ENCODE measurements around the gene SLC26A3.
A peak's percentile ranks its signal among the peaks of the same experiment; 100 is the strongest.

SLC26A3 gene

GRCh38 chr7:107833684-107834106 lies 30.7 kb upstream of the SLC26A3 start:
- Mint-ChIP-seq H3K9me3 (peaks cover 3% of the 10 kb centered on the region), H3K36me3 (ENCODE audit: low read depth) (no peaks in the 10 kb centered on the region), H3K4me3 (no peak overlapping the region), H3K27me3 (ENCODE audit: low read depth) (peaks cover 3% of the 10 kb centered on the region), H3K4me1 (ENCODE audit: low read depth) (no peaks in the 10 kb centered on the region), H3K27ac (no peak overlapping the region)

- Mint-ChIP-seq H3K27ac (no peak overlapping the region), H3K4me1 (ENCODE audit: low read depth) (no peaks in the 10 kb centered on the region), H3K36me3 (ENCODE audit: low read depth) (no peaks in the 10 kb centered on the region), H3K9me3 (peaks cover 3% of the 10 kb centered on the region), H3K4me3 (no peak overlapping the region), H3K27me3 (ENCODE audit: low read depth) (peaks cover 3% of the 10 kb centered on the region)
Measured at GRCh38 chr7:107830420-107830819, 27.4 kb upstream of the SLC26A3 start.

- no peak overlapping the region for H3K27ac Mint-ChIP-seq
- H3K9me3 Mint-ChIP-seq, result peaks cover 3% of the 10 kb centered on the region
- H3K4me3 Mint-ChIP-seq, result no peak overlapping the region
Measured at GRCh38 chr7:107828540-107828939, 25.5 kb upstream of the SLC26A3 start.

GRCh38 chr7:107827501-107827900 lies 24.5 kb upstream of the SLC26A3 start:
- Mint-ChIP-seq H3K4me3 (no peak overlapping the region), H3K36me3 (ENCODE audit: low read depth) (no peaks in the 10 kb centered on the region), H3K9me3 (peaks cover 3% of the 10 kb centered on the region), H3K27ac (no peak overlapping the region), H3K27me3 (ENCODE audit: low read depth) (peaks cover 3% of the 10 kb centered on the region), H3K4me1 (ENCODE audit: low read depth) (no peaks in the 10 kb centered on the region)

More at GRCh38 chr7:107828540-107828939, 25.5 kb upstream of the SLC26A3 start:
- Mint-ChIP-seq H3K27me3 (ENCODE audit: low read depth) (peaks cover 3% of the 10 kb centered on the region), H3K4me1 (ENCODE audit: low read depth) (no peaks in the 10 kb centered on the region), H3K36me3 (ENCODE audit: low read depth) (no peaks in the 10 kb centered on the region)

GRCh38 chr7:107826451-107826850 lies 23.4 kb upstream of the SLC26A3 start:
- no peaks in the 10 kb centered on the region for H3K36me3 Mint-ChIP-seq (ENCODE audit: low read depth)
- H3K4me3 Mint-ChIP-seq, result no peak overlapping the region
- peaks cover 3% of the 10 kb centered on the region for H3K27me3 Mint-ChIP-seq (ENCODE audit: low read depth)
- no peaks in the 10 kb centered on the region for H3K9me3 Mint-ChIP-seq
- H3K4me1 Mint-ChIP-seq (ENCODE audit: low read depth), result no peaks in the 10 kb centered on the region
- no peak overlapping the region for H3K27ac Mint-ChIP-seq

GRCh38 chr7:107824858-107825257 lies 21.8 kb upstream of the SLC26A3 start:
- H3K27ac Mint-ChIP-seq, result no peak overlapping the region
- no peaks in the 10 kb centered on the region for H3K27me3 Mint-ChIP-seq (ENCODE audit: low read depth)
- H3K4me1 Mint-ChIP-seq (ENCODE audit: low read depth), result no peaks in the 10 kb centered on the region
- H3K4me3 Mint-ChIP-seq, result no peak overlapping the region
- H3K36me3 Mint-ChIP-seq (ENCODE audit: low read depth), result no peaks in the 10 kb centered on the region
- no peaks in the 10 kb centered on the region for H3K9me3 Mint-ChIP-seq

- peaks cover 3% of the 10 kb centered on the region for H3K27me3 Mint-ChIP-seq (ENCODE audit: low read depth)
- peaks cover 10% of the 10 kb centered on the region for H3K4me1 Mint-ChIP-seq (ENCODE audit: low read depth)
- no peak overlapping the region for H3K4me3 Mint-ChIP-seq
- H3K36me3 Mint-ChIP-seq (ENCODE audit: low read depth), result peaks cover 2% of the 10 kb centered on the region
- H3K9me3 Mint-ChIP-seq, result no peaks in the 10 kb centered on the region
- H3K27ac Mint-ChIP-seq, result no peak overlapping the region
Measured at GRCh38 chr7:107818622-107819021, 15.6 kb upstream of the SLC26A3 start.

- Mint-ChIP-seq H3K4me1 (ENCODE audit: low read depth) (peaks cover 10% of the 10 kb centered on the region), H3K27me3 (ENCODE audit: low read depth) (peaks cover 3% of the 10 kb centered on the region), H3K4me3 (peak overlapping the region; percentile 18), H3K9me3 (no peaks in the 10 kb centered on the region), H3K36me3 (ENCODE audit: low read depth) (peaks cover 2% of the 10 kb centered on the region), H3K27ac (no peak overlapping the region)
Measured at GRCh38 chr7:107816011-107816566, 13.1 kb upstream of the SLC26A3 start.

GRCh38 chr7:107815254-107815882 lies 12.3 kb upstream of the SLC26A3 start:
- Mint-ChIP-seq H3K27me3 (ENCODE audit: low read depth) (peaks cover 3% of the 10 kb centered on the region), H3K9me3 (no peaks in the 10 kb centered on the region), H3K4me3 (no peak overlapping the region), H3K4me1 (ENCODE audit: low read depth) (peaks cover 10% of the 10 kb centered on the region), H3K27ac (no peak overlapping the region), H3K36me3 (ENCODE audit: low read depth) (peaks cover 2% of the 10 kb centered on the region)

GRCh38 chr7:107813524-107813923 lies 10.5 kb upstream of the SLC26A3 start:
- H3K4me1 Mint-ChIP-seq (ENCODE audit: low read depth), result peaks cover 10% of the 10 kb centered on the region
- no peaks in the 10 kb centered on the region for H3K9me3 Mint-ChIP-seq
- peaks cover 3% of the 10 kb centered on the region for H3K27me3 Mint-ChIP-seq (ENCODE audit: low read depth)
- H3K36me3 Mint-ChIP-seq (ENCODE audit: low read depth), result peaks cover 2% of the 10 kb centered on the region
- H3K27ac Mint-ChIP-seq, result no peak overlapping the region
- H3K4me3 Mint-ChIP-seq, result no peak overlapping the region

GRCh38 chr7:107811934-107812333 lies 8.9 kb upstream of the SLC26A3 start:
- Mint-ChIP-seq H3K4me3 (no peak overlapping the region), H3K36me3 (ENCODE audit: low read depth) (peaks cover 2% of the 10 kb centered on the region), H3K4me1 (ENCODE audit: low read depth) (peaks cover 10% of the 10 kb centered on the region), H3K27ac (no peak overlapping the region), H3K9me3 (no peaks in the 10 kb centered on the region), H3K27me3 (ENCODE audit: low read depth) (no peaks in the 10 kb centered on the region)

GRCh38 chr7:107810626-107811025 lies 7.6 kb upstream of the SLC26A3 start:
- Mint-ChIP-seq H3K27me3 (ENCODE audit: low read depth) (no peaks in the 10 kb centered on the region), H3K4me1 (ENCODE audit: low read depth) (peaks cover 6% of the 10 kb centered on the region), H3K9me3 (no peaks in the 10 kb centered on the region), H3K27ac (no peak overlapping the region), H3K36me3 (ENCODE audit: low read depth) (no peaks in the 10 kb centered on the region), H3K4me3 (no peak overlapping the region)

- Mint-ChIP-seq H3K27me3 (ENCODE audit: low read depth) (no peaks in the 10 kb centered on the region), H3K36me3 (ENCODE audit: low read depth) (no peaks in the 10 kb centered on the region), H3K27ac (no peak overlapping the region), H3K4me1 (ENCODE audit: low read depth) (no peaks in the 10 kb centered on the region), H3K4me3 (no peak overlapping the region), H3K9me3 (no peaks in the 10 kb centered on the region)
Measured at GRCh38 chr7:107809179-107809578, 6.2 kb upstream of the SLC26A3 start.

GRCh38 chr7:107799647-107800264 lies 3.3 kb downstream of the SLC26A3 start:
- H3K36me3 Mint-ChIP-seq (ENCODE audit: low read depth), result no peaks in the 10 kb centered on the region
- H3K27me3 Mint-ChIP-seq (ENCODE audit: low read depth), result peaks cover 11% of the 10 kb centered on the region
- H3K9me3 Mint-ChIP-seq, result no peaks in the 10 kb centered on the region
- H3K4me3 Mint-ChIP-seq, result no peak overlapping the region
- no peaks in the 10 kb centered on the region for H3K4me1 Mint-ChIP-seq (ENCODE audit: low read depth)
- no peak overlapping the region for H3K27ac Mint-ChIP-seq

GRCh38 chr7:107792364-107792763 lies 10.7 kb downstream of the SLC26A3 start:
- peaks cover 20% of the 10 kb centered on the region for H3K27me3 Mint-ChIP-seq (ENCODE audit: low read depth)
- no peak overlapping the region for H3K27ac Mint-ChIP-seq
- H3K4me1 Mint-ChIP-seq (ENCODE audit: low read depth), result no peaks in the 10 kb centered on the region
- no peak overlapping the region for H3K4me3 Mint-ChIP-seq
- H3K9me3 Mint-ChIP-seq, result no peaks in the 10 kb centered on the region
- H3K36me3 Mint-ChIP-seq (ENCODE audit: low read depth), result no peaks in the 10 kb centered on the region

All from T-helper 1 cell treated with Interleukin-12 subunit alpha and Interleukin-12 subunit beta and Interleukin-4 antibody, amounts not matched to agents 30 μg/mL and 1 μg/mL, for 36 hours (primary cell).